CD4-positive, alpha-beta memory T cell (primary cell): ENCODE data around the gene ABCD3. TPM values are rescaled to one million over a fixed set of nuclear protein-coding genes. Genes with fewer than 3 reads are reported as not detected.

Experiments
- CTCF ChIA-PET: fragments of 350-600 bp; sonication (Branson Sonifier 250); formaldehyde crosslinking; loops from one replicate; lab custom pipeline; 2021; ENCODE audit warnings: inconsistent platforms; ENCODE audit not compliant: partially characterized antibody; lab: Charles Lee
- POLR2A ChIA-PET: fragments of 350-600 bp; sonication (Branson Sonifier 250); formaldehyde crosslinking; loops from one replicate; lab custom pipeline; 2021; ENCODE audit not compliant: partially characterized antibody; lab: Charles Lee
- DNase-seq, 5 donors: peaks; one replicate each; pipeline versions ENCODE4 v3.0.0 to v3.0.0-alpha.2; 2020 to 2022; ENCODE audit warnings: mixed read lengths in 1 of 5
- H3K27ac ChIP-seq: one replicate; pipeline ENCODE4 v1.7.0; 2013; ENCODE audit warnings: low read depth, low read length
- H3K27me3 ChIP-seq: 2 replicates; pipeline ENCODE4 v1.7.0; 2013; ENCODE audit warnings: mild to moderate bottlenecking, low read length, moderate library complexity; ENCODE audit not compliant: insufficient read depth
- H3K36me3 ChIP-seq: 2 replicates; pipeline ENCODE4 v1.7.0; 2013; ENCODE audit warnings: mild to moderate bottlenecking, low read length, moderate library complexity; ENCODE audit not compliant: insufficient read depth
- H3K4me1 ChIP-seq: 2 replicates; pipeline ENCODE4 v1.7.0; 2013; ENCODE audit warnings: mild to moderate bottlenecking, low read length, moderate library complexity; ENCODE audit not compliant: insufficient read depth
- H3K4me3 ChIP-seq, 2 donors: one replicate each; pipeline ENCODE4 v1.7.0; 2013; ENCODE audit warnings: low read length in 2 of 2, mild to moderate bottlenecking in 1 of 2
- H3K9me3 ChIP-seq, 2 donors: one replicate each; pipeline ENCODE4 v1.7.0; 2013; ENCODE audit warnings: low read length in 2 of 2, control low read depth in 1 of 2; ENCODE audit not compliant: control insufficient read depth in 1 of 2
- H3K27ac Mint-ChIP-seq, 7 donors: one replicate each; pipeline ENCODE4 v1.8.0; 2020 to 2021; ENCODE audit warnings: mixed read lengths in 7 of 7, mild to moderate bottlenecking in 6 of 7, inconsistent platforms in 3 of 7, moderate library complexity in 3 of 7
- H3K27me3 Mint-ChIP-seq, 2 donors: one replicate each; pipeline ENCODE4 v1.8.0; 2020 to 2021; ENCODE audit warnings: mixed read lengths in 2 of 2
- H3K36me3 Mint-ChIP-seq, 2 donors: one replicate each; pipeline ENCODE4 v1.8.0; 2020 to 2021; ENCODE audit warnings: mixed read lengths in 2 of 2, inconsistent platforms in 1 of 2, mild to moderate bottlenecking in 1 of 2
- H3K4me1 Mint-ChIP-seq, 4 donors: one replicate each; pipeline ENCODE4 v1.8.0; 2020 to 2021; ENCODE audit warnings: mixed read lengths in 4 of 4, mild to moderate bottlenecking in 1 of 4
- H3K4me3 Mint-ChIP-seq, 8 donors: one replicate each; pipeline ENCODE4 v1.8.0; 2020 to 2021; ENCODE audit warnings: mixed read lengths in 8 of 8, mild to moderate bottlenecking in 7 of 8, moderate library complexity in 6 of 8, inconsistent platforms in 3 of 8
- H3K9me3 Mint-ChIP-seq, 8 donors: one replicate each; pipeline ENCODE4 v1.8.0; 2020 to 2021; ENCODE audit warnings: mixed read lengths in 8 of 8, mild to moderate bottlenecking in 5 of 8, inconsistent platforms in 3 of 8, moderate library complexity in 1 of 8
- intact Hi-C: fragments of 100-400 bp; cut with micrococcal nuclease; formaldehyde crosslinking; loops from one replicate; pipeline ENCODE4 v1.15.1; 2023
- polyA plus RNA-seq, 2 donors: library from polyadenylated mRNA; unstranded; fragments of 300-500 nt; fragmentation: Illumina TruSeq; gene quantifications; one replicate each; pipeline ENCODE4 v1.2.3, GENCODE V29; 2021
- total RNA-seq, 2 experiments: library from RNA; stranded (reverse); gene quantifications; one replicate each; pipeline ENCODE4 v1.2.3, GENCODE V29; 2021

Gene ABCD3
- total and polyA plus RNA-seq, 4 experiments from 2014 or later = 23.6 to 24.2 (median 23.9) TPM

GRCh38 chr1:94524531-94524930, 106.3 kb downstream of the ABCD3 start:
- Histone ChIP-seq H3K9me3 (no peaks in the 10 kb centered on the region), H3K4me3 (no peak overlapping the region), H3K36me3 (no peaks in the 10 kb centered on the region), H3K27me3 (no peaks in the 10 kb centered on the region), H3K27ac (no peak overlapping the region), H3K4me1 (no peaks in the 10 kb centered on the region)
- ChIA-PET POLR2A (no interaction called here), CTCF (no interaction called here)
- H3K27ac Mint-ChIP-seq = peak overlapping the region in 1 of 7 donors; percentile 3
- DNase-seq = no peak
- intact Hi-C loops = no loop called here
- no peaks in the 10 kb centered on the region for H3K9me3 Mint-ChIP-seq
- H3K4me3 Mint-ChIP-seq = no peak overlapping the region
- H3K36me3 Mint-ChIP-seq = peaks cover 0 to 6% of the 10 kb centered on the region in 2 donors
- no peaks in the 10 kb centered on the region for H3K4me1 Mint-ChIP-seq
- no peaks in the 10 kb centered on the region for H3K27me3 Mint-ChIP-seq

- DNase-seq = no peak
- Mint-ChIP-seq H3K4me3 (no peak overlapping the region), H3K36me3 (no peaks in the 10 kb centered on the region), H3K4me1 (no peaks in the 10 kb centered on the region), H3K27ac (no peak overlapping the region), H3K9me3 (no peaks in the 10 kb centered on the region), H3K27me3 (peaks cover 0 to 2% of the 10 kb centered on the region in 2 donors)
- Histone ChIP-seq H3K36me3 (no peaks in the 10 kb centered on the region), H3K27me3 (no peaks in the 10 kb centered on the region), H3K27ac (no peak overlapping the region), H3K4me3 (no peak overlapping the region), H3K4me1 (no peaks in the 10 kb centered on the region), H3K9me3 (no peaks in the 10 kb centered on the region)
- ChIA-PET CTCF (no interaction called here), POLR2A (no interaction called here)
- intact Hi-C loops = no loop called here
Observed at GRCh38 chr1:94526152-94526980, 108.2 kb downstream of the ABCD3 start.

GRCh38 chr1:94527447-94528031, 109.3 kb downstream of the ABCD3 start:
- H3K27me3 Mint-ChIP-seq = peaks cover 0 to 2% of the 10 kb centered on the region in 2 donors
- intact Hi-C loops = no loop called here
- CTCF ChIA-PET = no interaction called here

GRCh38 chr1:94528299-94528698, 110.1 kb downstream of the ABCD3 start:
- ChIA-PET CTCF (no interaction called here), POLR2A (no interaction called here)
- no peaks in the 10 kb centered on the region for H3K9me3 ChIP-seq
- no peaks in the 10 kb centered on the region for H3K4me1 Mint-ChIP-seq
- no peak overlapping the region for H3K27ac Mint-ChIP-seq
- H3K27me3 ChIP-seq = no peaks in the 10 kb centered on the region
- peaks cover 0 to 2% of the 10 kb centered on the region in 2 donors for H3K27me3 Mint-ChIP-seq
- no peak overlapping the region for H3K27ac ChIP-seq
- no peak overlapping the region for H3K4me3 Mint-ChIP-seq
- no peaks in the 10 kb centered on the region for H3K4me1 ChIP-seq
- no peaks in the 10 kb centered on the region for H3K36me3 Mint-ChIP-seq
- intact Hi-C loops = no loop called here
- no peak overlapping the region for H3K4me3 ChIP-seq
- H3K36me3 ChIP-seq = no peaks in the 10 kb centered on the region
- DNase-seq = no peak
- H3K9me3 Mint-ChIP-seq = no peaks in the 10 kb centered on the region

More at GRCh38 chr1:94527447-94528031, 109.3 kb downstream of the ABCD3 start:
- Mint-ChIP-seq H3K4me1 (no peaks in the 10 kb centered on the region), H3K36me3 (no peaks in the 10 kb centered on the region), H3K9me3 (no peaks in the 10 kb centered on the region), H3K4me3 (no peak overlapping the region), H3K27ac (no peak overlapping the region)
- DNase-seq = no peak
- Histone ChIP-seq H3K27ac (no peak overlapping the region), H3K27me3 (no peaks in the 10 kb centered on the region), H3K9me3 (no peaks in the 10 kb centered on the region), H3K36me3 (no peaks in the 10 kb centered on the region), H3K4me3 (no peak overlapping the region), H3K4me1 (no peaks in the 10 kb centered on the region)
- POLR2A ChIA-PET = no interaction called here

- no peaks in the 10 kb centered on the region for H3K9me3 Mint-ChIP-seq
- Histone ChIP-seq H3K9me3 (no peaks in the 10 kb centered on the region), H3K36me3 (no peaks in the 10 kb centered on the region), H3K4me3 (no peak overlapping the region), H3K27me3 (no peaks in the 10 kb centered on the region), H3K27ac (no peak overlapping the region), H3K4me1 (no peaks in the 10 kb centered on the region)
- peaks cover 0 to 2% of the 10 kb centered on the region in 2 donors for H3K27me3 Mint-ChIP-seq
- intact Hi-C loops = no loop called here
- no peak overlapping the region for H3K4me3 Mint-ChIP-seq
- H3K4me1 Mint-ChIP-seq = no peaks in the 10 kb centered on the region
- no peak for DNase-seq
- no peaks in the 10 kb centered on the region for H3K36me3 Mint-ChIP-seq
- POLR2A ChIA-PET = no interaction called here
- H3K27ac Mint-ChIP-seq = no peak overlapping the region
- CTCF ChIA-PET = no interaction called here
Observed at GRCh38 chr1:94528826-94529225, 110.6 kb downstream of the ABCD3 start.

- H3K9me3 ChIP-seq = no peaks in the 10 kb centered on the region
- Mint-ChIP-seq H3K9me3 (no peaks in the 10 kb centered on the region), H3K4me3 (no peak overlapping the region), H3K27ac (no peak overlapping the region), H3K4me1 (no peaks in the 10 kb centered on the region), H3K27me3 (peaks cover 0 to 2% of the 10 kb centered on the region in 2 donors), H3K36me3 (no peaks in the 10 kb centered on the region)
- intact Hi-C loops = no loop called here
- H3K27me3 ChIP-seq = no peaks in the 10 kb centered on the region
- no peak overlapping the region for H3K27ac ChIP-seq
- no peak for DNase-seq
- no peak overlapping the region for H3K4me3 ChIP-seq
- no peaks in the 10 kb centered on the region for H3K4me1 ChIP-seq
- no peaks in the 10 kb centered on the region for H3K36me3 ChIP-seq
- CTCF ChIA-PET = no interaction called here
- POLR2A ChIA-PET = no interaction called here
Observed at GRCh38 chr1:94529416-94529815, 111.2 kb downstream of the ABCD3 start.

- intact Hi-C loops = no loop called here
- Mint-ChIP-seq H3K36me3 (no peaks in the 10 kb centered on the region), H3K27ac (no peak overlapping the region), H3K9me3 (no peaks in the 10 kb centered on the region), H3K4me3 (no peak overlapping the region), H3K4me1 (no peaks in the 10 kb centered on the region), H3K27me3 (peaks cover 0 to 8% of the 10 kb centered on the region in 2 donors)
- no peak for DNase-seq
- H3K36me3 ChIP-seq = no peaks in the 10 kb centered on the region
- no peaks in the 10 kb centered on the region for H3K4me1 ChIP-seq
- no peak overlapping the region for H3K4me3 ChIP-seq
- ChIA-PET CTCF (interaction anchor here (0.6 kb wide), 1 partner anchor 30 kb away, joined by 3 read pairs; no protein-coding TSS in a partner anchor), POLR2A (no interaction called here)
- no peak overlapping the region for H3K27ac ChIP-seq
- no peaks in the 10 kb centered on the region for H3K27me3 ChIP-seq
- H3K9me3 ChIP-seq = no peaks in the 10 kb centered on the region
Observed at GRCh38 chr1:94530373-94530878, 112.2 kb downstream of the ABCD3 start.
